SK-MEL-5 (cell line): ENCODE results near the gene NAV2. TPM values are rescaled to one million over a fixed set of nuclear protein-coding genes. Genes with fewer than 3 reads are reported as not detected.
A peak's percentile ranks its signal among the peaks of the same experiment; 100 is the strongest.

Experiments used
- DNase-seq: peaks from one replicate; pipeline ENCODE4 v3.0.0-alpha.2; 2016; ENCODE audit warnings: low read depth, low spot score
- in situ Hi-C: cut with HindIII; loops from 2 replicates; pipeline ENCODE4 v1.10.0; 2016; ENCODE audit warnings: low sequenced_read_pairs, high pct_unique_total_duplicates, low pct_unique_long_range_greater_than_20kb
- total RNA-seq: library from RNA; depleted of rRNA; stranded (reverse); fragments of >200 nt; shearing (Covaris generic); gene quantifications from 2 replicates; pipeline ENCODE4 v1.2.3, GENCODE V29; 2014

NAV2 gene
- total RNA-seq, 1 experiment from 2014 or later = 14.5 TPM

- DNase-seq = no peak
- in situ Hi-C loops = no loop called here
Measured at GRCh38 chr11:19785265-19785664, 72.6 kb downstream of the NAV2 start.

- in situ Hi-C loops = no loop called here
- DNase-seq = no peak
Measured at GRCh38 chr11:19786644-19787043, 74.0 kb downstream of the NAV2 start.

GRCh38 chr11:19788435-19788834 lies 75.8 kb downstream of the NAV2 start:
- in situ Hi-C loops = no loop called here

DNA sequence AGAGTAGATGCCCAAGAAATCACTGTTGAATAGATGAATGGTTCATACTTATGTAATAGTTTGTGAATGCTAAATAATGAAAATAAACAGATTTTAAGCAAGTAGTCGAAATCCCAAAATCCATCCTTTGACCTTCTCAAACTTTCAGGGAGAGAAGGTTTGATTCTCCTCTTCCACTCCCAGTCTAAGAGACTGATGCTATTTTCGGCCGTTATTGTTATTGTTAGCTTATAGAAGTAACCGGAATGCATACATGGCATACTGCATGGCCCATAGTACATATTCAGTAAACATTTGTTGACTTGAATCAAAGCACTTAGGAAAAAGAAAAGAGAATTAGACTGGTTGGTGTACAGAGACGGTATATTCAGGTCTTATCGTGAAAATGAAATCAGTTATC lies 76.6 kb downstream of the NAV2 start:
- in situ Hi-C loops = no loop called here
- no peak for DNase-seq

More at GRCh38 chr11:19788435-19788834, 75.8 kb downstream of the NAV2 start:
- DNase-seq = no peak

DNA sequence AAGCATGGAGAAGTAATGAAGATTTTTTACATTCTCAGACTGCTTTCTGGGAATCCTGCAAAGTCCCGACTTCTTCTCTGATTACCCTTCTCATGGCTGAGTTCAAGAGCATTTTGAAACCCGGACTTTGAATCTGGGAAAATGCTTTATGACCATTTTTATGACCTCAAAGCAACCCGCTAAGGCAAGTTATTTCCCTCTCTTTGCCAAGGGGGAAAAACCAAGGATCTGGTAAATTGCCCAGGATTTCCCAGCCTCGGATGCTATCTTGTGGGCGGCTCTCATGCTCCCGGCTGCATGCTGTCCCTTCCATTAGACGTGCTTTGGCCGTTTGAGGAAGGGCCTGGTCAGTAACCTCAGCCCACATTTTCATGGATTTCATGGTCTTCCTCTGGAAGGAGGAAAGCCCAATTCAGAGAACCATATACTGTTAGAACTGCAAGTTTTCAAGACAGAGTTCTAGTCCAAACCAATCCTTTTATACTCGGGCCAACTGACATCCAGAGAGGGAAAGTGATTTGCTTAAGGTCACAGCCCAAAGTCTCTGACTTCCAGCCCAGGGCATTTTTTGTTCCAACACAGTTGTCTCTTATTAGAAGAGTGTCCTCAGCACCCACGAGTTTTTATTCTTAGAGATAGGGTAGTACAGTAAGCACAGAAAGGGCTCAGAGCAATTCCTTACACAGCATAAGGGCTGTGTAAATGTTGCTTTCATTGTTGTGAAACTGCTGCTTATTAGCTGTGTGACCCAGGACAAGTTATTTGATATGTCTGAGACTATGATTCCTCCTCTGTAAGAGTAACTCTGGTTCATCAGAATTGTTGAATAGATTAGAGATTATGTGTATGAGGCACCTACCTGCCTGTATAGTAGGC lies 77.4 kb downstream of the NAV2 start:
- DNase-seq = no peak
- in situ Hi-C loops = no loop called here

GRCh38 chr11:19790831-19791552 lies 78.4 kb downstream of the NAV2 start:
- in situ Hi-C loops = no loop called here
- no peak for DNase-seq

- in situ Hi-C loops = no loop called here
- no peak for DNase-seq
Measured at GRCh38 chr11:19792510-19792909, 79.9 kb downstream of the NAV2 start.

- no peak for DNase-seq
- in situ Hi-C loops = no loop called here
Measured at GRCh38 chr11:19793326-19793725, 80.7 kb downstream of the NAV2 start.

GRCh38 chr11:19794161-19794560 lies 81.5 kb downstream of the NAV2 start:
- no peak for DNase-seq
- in situ Hi-C loops = no loop called here

GRCh38 chr11:19795082-19795481 lies 82.4 kb downstream of the NAV2 start:
- in situ Hi-C loops = no loop called here
- no peak for DNase-seq

DNA sequence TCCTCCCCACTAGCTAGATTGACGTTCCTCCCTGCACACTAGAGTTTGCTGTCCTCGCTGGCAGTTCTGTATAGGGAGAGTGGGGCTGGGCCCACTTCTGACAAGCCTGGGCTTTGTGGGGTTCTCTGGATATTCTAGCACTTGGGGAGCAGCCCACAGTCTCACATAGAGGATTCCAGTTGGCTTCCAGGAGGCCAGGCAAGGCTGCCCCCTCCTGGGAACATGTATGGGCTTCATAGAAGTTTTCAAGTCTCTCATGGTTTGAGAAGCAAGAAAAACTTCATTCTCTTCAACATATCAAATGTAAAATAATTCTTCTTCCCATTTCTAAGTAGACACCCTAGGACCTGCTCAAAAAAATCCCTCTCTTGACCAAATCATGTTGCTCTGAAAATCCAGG lies 87.5 kb downstream of the NAV2 start:
- DNase-seq = peak; percentile 29
- in situ Hi-C loops = no loop called here

DNA sequence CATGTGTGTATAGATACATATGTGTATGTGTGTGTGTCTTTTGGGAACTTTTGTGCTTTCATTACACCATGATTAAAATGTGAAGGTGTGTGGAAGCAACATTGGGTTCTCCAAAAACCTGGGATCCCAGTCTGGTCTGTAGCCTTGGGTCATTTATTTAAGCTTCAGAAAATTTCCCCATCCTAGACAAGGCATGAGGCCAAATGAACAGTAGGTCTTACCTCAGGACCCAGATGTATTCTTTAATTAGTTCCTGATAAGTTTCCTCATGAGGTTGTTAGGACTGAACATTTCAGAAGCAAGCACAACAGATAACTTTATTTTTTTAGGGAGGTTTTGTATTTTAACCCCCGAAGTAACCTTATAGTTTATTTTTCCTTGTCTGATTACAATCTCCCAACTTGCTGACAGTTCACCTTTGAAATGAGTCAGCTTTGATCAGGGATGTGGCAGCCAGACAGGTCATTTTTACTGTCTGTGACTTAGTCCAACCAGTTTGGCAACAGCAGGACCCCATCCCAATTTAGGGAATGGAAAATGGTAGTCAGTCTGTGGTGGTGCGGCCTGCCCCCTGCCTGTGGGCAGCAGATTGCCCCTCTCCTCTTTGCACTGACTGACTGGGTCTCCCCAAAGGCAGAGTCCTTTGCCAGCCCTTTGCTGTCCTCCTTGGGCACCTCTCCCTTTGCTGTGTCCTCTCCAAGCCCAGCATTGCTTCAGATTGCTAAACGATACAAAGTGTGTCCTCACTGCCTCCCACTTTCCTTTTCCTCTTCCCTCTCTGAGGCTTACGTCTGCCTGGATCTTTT lies 88.3 kb downstream of the NAV2 start:
- DNase-seq = no peak
- in situ Hi-C loops = no loop called here

- in situ Hi-C loops = no loop called here
- no peak for DNase-seq
Measured at GRCh38 chr11:19802773-19803293, 90.2 kb downstream of the NAV2 start.

GRCh38 chr11:19803506-19803998 lies 90.9 kb downstream of the NAV2 start:
- no peak for DNase-seq

DNA sequence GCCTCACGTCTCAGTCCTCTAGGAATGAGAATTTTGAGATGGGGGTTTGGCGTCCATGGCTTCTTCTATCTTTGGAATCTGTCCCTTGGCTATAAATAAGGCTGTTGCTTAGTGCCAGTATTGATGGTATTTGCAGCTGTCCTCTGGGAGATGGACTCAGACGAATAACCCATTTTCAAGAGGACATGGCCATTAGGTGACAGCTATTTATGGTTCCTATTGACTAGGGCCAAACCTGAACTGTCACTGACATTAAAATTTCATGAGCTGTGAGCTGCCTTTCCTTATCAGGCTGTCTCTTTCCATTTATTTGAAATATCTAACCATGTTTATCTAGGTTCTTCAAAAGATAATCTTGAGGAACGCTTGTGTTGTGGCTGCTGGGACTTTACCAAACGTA lies 92.7 kb downstream of the NAV2 start:
- in situ Hi-C loops = no loop called here
- no peak for DNase-seq

More at GRCh38 chr11:19803506-19803998, 90.9 kb downstream of the NAV2 start:
- in situ Hi-C loops = no loop called here

DNA sequence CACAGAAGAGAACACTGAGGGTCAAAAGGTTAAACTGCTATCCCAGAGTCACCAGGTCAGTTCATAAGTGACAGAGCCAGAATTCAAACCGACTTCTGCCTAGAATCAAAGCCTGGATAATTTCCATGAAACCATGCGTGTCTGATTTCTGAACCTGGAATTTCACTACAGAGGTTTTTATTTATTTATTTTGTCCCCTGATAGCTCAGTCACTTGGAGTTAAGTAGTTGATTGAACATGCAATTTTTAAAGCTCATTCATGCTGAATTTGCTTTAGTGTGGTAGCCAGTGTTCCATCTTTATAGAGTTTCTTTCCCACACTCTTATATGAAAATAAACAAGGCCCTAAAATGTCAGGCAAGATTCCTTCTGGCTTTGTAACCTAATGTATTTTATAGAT lies 93.2 kb downstream of the NAV2 start:
- no peak for DNase-seq
- in situ Hi-C loops = no loop called here

DNA sequence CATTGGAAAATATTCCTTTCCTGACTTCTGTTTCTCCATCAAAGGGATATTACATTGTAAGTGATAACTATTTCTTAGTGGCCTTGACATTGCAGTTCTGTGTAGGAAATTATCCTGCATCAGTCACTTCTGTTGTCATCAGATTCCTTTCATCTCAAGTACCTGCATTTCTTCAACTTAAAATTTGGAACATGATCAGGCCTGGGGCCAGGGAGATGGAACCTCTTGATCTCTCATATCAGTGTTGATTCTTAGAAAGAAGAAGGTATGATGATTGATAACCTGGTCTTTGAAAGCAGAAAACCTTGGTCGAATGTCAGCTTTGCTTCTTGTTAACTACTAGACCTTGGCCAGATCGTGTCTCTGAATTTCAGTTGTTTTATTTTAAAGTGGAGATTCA lies 93.6 kb downstream of the NAV2 start:
- DNase-seq = no peak
- in situ Hi-C loops = no loop called here
